H9 (cell line): ENCODE data around the gene NBR1. TPM values are rescaled to one million over a fixed set of nuclear protein-coding genes. Genes with fewer than 3 reads are reported as not detected.

Experiments
- DNase-seq: peaks from one replicate; pipeline ENCODE4 v3.0.0-alpha.2; 2017
- H2AFZ ChIP-seq: one replicate; pipeline ENCODE4 v1.6.1; 2013; ENCODE audit warnings: mild to moderate bottlenecking, low read length, control low read depth, moderate library complexity
- H2AK5ac ChIP-seq: 2 replicates; pipeline ENCODE4 v1.6.1; 2013; ENCODE audit warnings: low read length, control low read depth, mixed read lengths; ENCODE audit not compliant: insufficient read length
- H2BK120ac ChIP-seq: one replicate; pipeline ENCODE4 v1.6.1; 2013; ENCODE audit warnings: low read depth, mild to moderate bottlenecking, low read length, control low read depth, inconsistent platforms; ENCODE audit not compliant: poor library complexity, severe bottlenecking
- H2BK12ac ChIP-seq: 2 replicates; pipeline ENCODE4 v1.6.1; 2013; ENCODE audit warnings: low read length, control low read depth, mixed read lengths, low read depth; ENCODE audit not compliant: insufficient read length
- H2BK15ac ChIP-seq: 2 replicates; pipeline ENCODE4 v1.6.1; 2013; ENCODE audit warnings: low read depth, low read length, control low read depth
- H2BK20ac ChIP-seq: one replicate; pipeline ENCODE4 v1.6.1; 2013; ENCODE audit warnings: low read depth, mild to moderate bottlenecking, low read length, control low read depth, inconsistent platforms; ENCODE audit not compliant: poor library complexity, severe bottlenecking
- H2BK5ac ChIP-seq: 2 replicates; pipeline ENCODE4 v1.6.1; 2013; ENCODE audit warnings: low read length, control low read depth, mixed read lengths; ENCODE audit not compliant: insufficient read length
- H3K14ac ChIP-seq: 2 replicates; pipeline ENCODE4 v1.6.1; 2013; ENCODE audit warnings: low read length, control low read depth; ENCODE audit not compliant: insufficient read depth
- H3K18ac ChIP-seq: 2 replicates; pipeline ENCODE4 v1.6.1; 2013; ENCODE audit warnings: low read depth, mild to moderate bottlenecking, mixed read lengths, low read length, control low read depth; ENCODE audit not compliant: insufficient read length
- H3K23ac ChIP-seq: 2 replicates; pipeline ENCODE4 v1.6.1; 2013; ENCODE audit warnings: low read length, control low read depth, mixed read lengths, low read depth; ENCODE audit not compliant: insufficient read length
- H3K23me2 ChIP-seq: 2 replicates; pipeline ENCODE4 v1.6.1; 2013; ENCODE audit warnings: low read depth, mild to moderate bottlenecking, mixed read lengths, low read length, control low read depth; ENCODE audit not compliant: insufficient read length, poor library complexity, severe bottlenecking
- H3K27ac ChIP-seq: 2 replicates; pipeline ENCODE4 v1.5.1; 2013; ENCODE audit warnings: low read length, control low read depth, mixed read lengths, low read depth; ENCODE audit not compliant: insufficient read length
- H3K27me3 ChIP-seq: 2 replicates; pipeline ENCODE4 v1.6.1; 2013; ENCODE audit warnings: low read length, control low read depth, inconsistent platforms; ENCODE audit not compliant: insufficient read depth
- H3K4ac ChIP-seq: 2 replicates; pipeline ENCODE4 v1.6.1; 2013; ENCODE audit warnings: low read depth, mild to moderate bottlenecking, control low read depth, inconsistent platforms, low read length, moderate library complexity
- H3K4me1 ChIP-seq: 2 replicates; pipeline ENCODE4 v1.6.1; 2013; ENCODE audit warnings: low read length, control low read depth, inconsistent platforms; ENCODE audit not compliant: insufficient read depth
- H3K4me2 ChIP-seq: 2 replicates; pipeline ENCODE4 v1.6.1; 2013; ENCODE audit warnings: low read length, control low read depth, mixed read lengths; ENCODE audit not compliant: insufficient read length, insufficient read depth
- H3K56ac ChIP-seq: 2 replicates; pipeline ENCODE4 v1.6.1; 2013; ENCODE audit warnings: low read depth, mild to moderate bottlenecking, mixed read lengths, low read length, control low read depth; ENCODE audit not compliant: insufficient read length
- H3K79me1 ChIP-seq: 2 replicates; pipeline ENCODE4 v1.6.1; 2013; ENCODE audit warnings: low read depth, mild to moderate bottlenecking, moderate library complexity, low read length, control low read depth, inconsistent platforms; ENCODE audit not compliant: insufficient read depth, poor library complexity, severe bottlenecking
- H3K79me2 ChIP-seq: 2 replicates; pipeline ENCODE4 v1.6.1; 2013; ENCODE audit warnings: low read length, control low read depth, inconsistent platforms; ENCODE audit not compliant: insufficient read depth
- H3K9ac ChIP-seq: 2 replicates; pipeline ENCODE4 v1.6.1; 2013; ENCODE audit warnings: low read length, control low read depth, mixed read lengths; ENCODE audit not compliant: insufficient read length; ENCODE audit errors: extremely low read depth
- H3K9me3 ChIP-seq: one replicate; pipeline ENCODE4 v1.6.1; 2013; ENCODE audit warnings: low read depth, low read length, inconsistent platforms; ENCODE audit not compliant: control insufficient read depth
- H3T11ph ChIP-seq: one replicate; pipeline ENCODE4 v1.6.1; 2013; ENCODE audit warnings: mild to moderate bottlenecking, low read length, control low read depth, inconsistent platforms
- H4K20me1 ChIP-seq: one replicate; pipeline ENCODE4 v1.6.1; 2013; ENCODE audit not compliant: control insufficient read depth, insufficient read length, insufficient read depth
- H4K5ac ChIP-seq: 2 replicates; pipeline ENCODE4 v1.6.1; 2013; ENCODE audit warnings: low read depth, mild to moderate bottlenecking, mixed read lengths, low read length, control low read depth; ENCODE audit not compliant: insufficient read length
- H4K8ac ChIP-seq: replicated peaks from 2 replicates; pipeline ENCODE4 v1.6.1; 2013; ENCODE audit warnings: low read length, control low read depth, mixed read lengths, low read depth; ENCODE audit not compliant: insufficient read length
- H4K91ac ChIP-seq: 2 replicates; pipeline ENCODE4 v1.6.1; 2013; ENCODE audit warnings: low read depth, mild to moderate bottlenecking, moderate library complexity, mixed read lengths, low read length, control low read depth; ENCODE audit not compliant: insufficient read length
- H3K27ac Mint-ChIP-seq, 3 experiments: 2 replicates in 2 of 3; 3 replicates in 1 of 3; pipeline ENCODE4 v1.8.0; 2020 to 2021; ENCODE audit warnings: mixed read lengths in 3 of 3, mild to moderate bottlenecking in 1 of 3, moderate library complexity in 1 of 3
- H3K27me3 Mint-ChIP-seq: 2 replicates; pipeline ENCODE4 v1.8.0; 2021; ENCODE audit warnings: low read depth, mild to moderate bottlenecking, moderate library complexity, mixed read lengths
- H3K36me3 Mint-ChIP-seq, 3 experiments: 2 replicates in 2 of 3; 3 replicates in 1 of 3; pipeline ENCODE4 v1.8.0; 2020 to 2021; ENCODE audit warnings: low read depth in 3 of 3, mixed read lengths in 3 of 3; ENCODE audit not compliant: insufficient read depth in 1 of 3
- H3K4me1 Mint-ChIP-seq, 2 experiments: 2 replicates each; pipeline ENCODE4 v1.8.0; 2020; ENCODE audit warnings: mixed read lengths in 2 of 2
- H3K4me3 Mint-ChIP-seq, 2 experiments: 2 replicates in 1 of 2; 3 replicates in 1 of 2; pipeline ENCODE4 v1.8.0; 2020 to 2021; ENCODE audit warnings: mild to moderate bottlenecking in 2 of 2, mixed read lengths in 2 of 2, moderate library complexity in 1 of 2
- H3K9me3 Mint-ChIP-seq, 2 experiments: 2 replicates in 1 of 2; 3 replicates in 1 of 2; pipeline ENCODE4 v1.8.0; 2020; ENCODE audit warnings: mild to moderate bottlenecking in 2 of 2, mixed read lengths in 2 of 2, moderate library complexity in 1 of 2
- WGBS: extraction: QIAGEN DNeasy Blood & Tissue Kit; methylation state at CpG from one replicate; pipeline ENCODE4 v1.1.7; 2013; ENCODE audit warnings: missing lambda C conversion rate, low lambda C conversion rate, mixed read lengths; ENCODE audit not compliant: insufficient read length; ENCODE audit errors: extremely low coverage; 5-methylcytosine and 5-hydroxymethylcytosine counted together
- total RNA-seq: library from RNA; stranded (reverse); gene quantifications from 2 replicates; pipeline ENCODE4 v1.2.1, GENCODE V29; 2021
- TF ChIP-seq, protein P1 (sequence below): fragments of 200-600 bp; sonication (generic); conservative IDR thresholded peaks from 3 replicates; pipeline ENCODE4 v1.8.0; 2021; ENCODE audit warnings: antibody characterized with exemption, mild to moderate bottlenecking

The NBR1 gene
- total RNA-seq, 1 experiment from 2014 or later, result 34.2 TPM

- H3K23ac ChIP-seq, result no peak overlapping the region
- H4K8ac ChIP-seq, result no peak overlapping the region
- no peak overlapping the region for H3K4ac ChIP-seq
- no peak overlapping the region for H2AFZ ChIP-seq
- H2BK20ac ChIP-seq, result no peak overlapping the region
- peaks cover 5 to 6% of the 10 kb centered on the region in 2 experiments for H3K4me1 Mint-ChIP-seq
- H4K91ac ChIP-seq, result no peak overlapping the region
- no peak overlapping the region for H3K18ac ChIP-seq
- no peak overlapping the region for H2BK5ac ChIP-seq
- no peak for DNase-seq
- no peak overlapping the region for H2BK120ac ChIP-seq
- WGBS, result no CpG with 5 or more reads among the region's 2 CpGs
- no peak overlapping the region for H4K5ac ChIP-seq
- peak overlapping the region in 2 of 3 experiments; percentile 7 to 8; a peak in 2 of 7 replicates for H3K27ac Mint-ChIP-seq
- H2BK15ac ChIP-seq, result no peak overlapping the region
- H3K79me2 ChIP-seq, result no peaks in the 10 kb centered on the region
- H3K9me3 Mint-ChIP-seq, result no peaks in the 10 kb centered on the region
- H3T11ph ChIP-seq, result no peak overlapping the region
- peaks cover 1 to 12% (median 8%) of the 10 kb centered on the region in 3 experiments; a peak in 6 of 7 replicates for H3K36me3 Mint-ChIP-seq
- no peaks in the 10 kb centered on the region for H3K23me2 ChIP-seq
- H3K14ac ChIP-seq, result no peak overlapping the region
- no peaks in the 10 kb centered on the region for H4K20me1 ChIP-seq
- H2AK5ac ChIP-seq, result no peak overlapping the region
- H3K27me3 Mint-ChIP-seq, result no peaks in the 10 kb centered on the region
- H3K4me1 ChIP-seq, result no peaks in the 10 kb centered on the region; the same call in 1 of the 2 replicates
- H3K56ac ChIP-seq, result no peak overlapping the region
- no peak overlapping the region for H3K9ac ChIP-seq
- H2BK12ac ChIP-seq, result no peak overlapping the region
- no peaks in the 10 kb centered on the region for H3K9me3 ChIP-seq
- no peak overlapping the region for H3K4me2 ChIP-seq
- no peak overlapping the region for H3K4me3 Mint-ChIP-seq
- no peaks in the 10 kb centered on the region for H3K79me1 ChIP-seq
- H3K27me3 ChIP-seq, result no peaks in the 10 kb centered on the region
- TF ChIP-seq, protein P1, sequence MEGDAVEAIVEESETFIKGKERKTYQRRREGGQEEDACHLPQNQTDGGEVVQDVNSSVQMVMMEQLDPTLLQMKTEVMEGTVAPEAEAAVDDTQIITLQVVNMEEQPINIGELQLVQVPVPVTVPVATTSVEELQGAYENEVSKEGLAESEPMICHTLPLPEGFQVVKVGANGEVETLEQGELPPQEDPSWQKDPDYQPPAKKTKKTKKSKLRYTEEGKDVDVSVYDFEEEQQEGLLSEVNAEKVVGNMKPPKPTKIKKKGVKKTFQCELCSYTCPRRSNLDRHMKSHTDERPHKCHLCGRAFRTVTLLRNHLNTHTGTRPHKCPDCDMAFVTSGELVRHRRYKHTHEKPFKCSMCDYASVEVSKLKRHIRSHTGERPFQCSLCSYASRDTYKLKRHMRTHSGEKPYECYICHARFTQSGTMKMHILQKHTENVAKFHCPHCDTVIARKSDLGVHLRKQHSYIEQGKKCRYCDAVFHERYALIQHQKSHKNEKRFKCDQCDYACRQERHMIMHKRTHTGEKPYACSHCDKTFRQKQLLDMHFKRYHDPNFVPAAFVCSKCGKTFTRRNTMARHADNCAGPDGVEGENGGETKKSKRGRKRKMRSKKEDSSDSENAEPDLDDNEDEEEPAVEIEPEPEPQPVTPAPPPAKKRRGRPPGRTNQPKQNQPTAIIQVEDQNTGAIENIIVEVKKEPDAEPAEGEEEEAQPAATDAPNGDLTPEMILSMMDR, result no peak
- H3K27ac ChIP-seq, result no peak overlapping the region
Measured at GRCh38 chr17:43217614-43218087, 46.6 kb downstream of the NBR1 start.
